K562 (cell line): ENCODE measurements around the gene DDC.

ENCODE experiments used
- BRCA1 ChIP-seq, 2 experiments: fragments of 450-650 bp in 1 of 2; sonication (generic) in 1 of 2; formaldehyde crosslinking in 1 of 2; IDR thresholded peaks; 2 replicates each; pipeline versions ENCODE4 v1.5.0 to v1.6.1; 2017 to 2020; ENCODE audit warnings: mild to moderate bottlenecking in 1 of 2, missing genetic modification reagents in 1 of 2
- CTCF ChIP-seq, 3 experiments: IDR thresholded peaks in 2 of 3; conservative IDR thresholded peaks in 1 of 3; 2 replicates each; pipeline ENCODE4 v1.5.1; 2011 to 2012; ENCODE audit warnings: low read length in 3 of 3, mild to moderate bottlenecking in 3 of 3, control low read depth in 2 of 3, improper control_type of control experiment in 1 of 3, inconsistent platforms in 1 of 3, low read depth in 1 of 3, mixed read lengths in 1 of 3, moderate library complexity in 1 of 3; ENCODE audit not compliant: insufficient read depth in 2 of 3
- DEAF1 ChIP-seq: fragments of 450-650 bp; formaldehyde crosslinking; IDR thresholded peaks from 2 replicates; pipeline ENCODE4 v1.4.0; 2020; ENCODE audit warnings: mild to moderate bottlenecking, moderate library complexity
- EP300 ChIP-seq: IDR thresholded peaks from 2 replicates; pipeline ENCODE4 v1.6.1; 2012; ENCODE audit warnings: low read length, improper control_type of control experiment
- JUN ChIP-seq, 2 experiments: sonication (generic) in 1 of 2; formaldehyde crosslinking in 1 of 2; IDR thresholded peaks; 2 replicates each; pipeline versions ENCODE4 v1.6.1 to v1.8.0; 2012 to 2022; ENCODE audit warnings: borderline replicate concordance in 2 of 2, mild to moderate bottlenecking in 2 of 2, improper control_type of control experiment in 1 of 2, low read depth in 1 of 2, low read length in 1 of 2, missing genetic modification reagents in 1 of 2
- MLX ChIP-seq, 2 experiments: fragments of 450-650 bp in 1 of 2; sonication (generic) in 1 of 2; formaldehyde crosslinking; conservative IDR thresholded peaks; 2 replicates each; pipeline versions ENCODE4 v1.4.0 to v1.8.1; 2020 to 2022; ENCODE audit warnings: mild to moderate bottlenecking in 1 of 2, missing genetic modification reagents in 1 of 2
- NFIC ChIP-seq: fragments of 450-650 bp; IDR thresholded peaks from 2 replicates; pipeline ENCODE4 v1.6.1; 2017; ENCODE audit warnings: mild to moderate bottlenecking, inconsistent platforms
- NRF1 ChIP-seq, 2 experiments: fragments of 450-650 bp; IDR thresholded peaks in 1 of 2; conservative IDR thresholded peaks in 1 of 2; 2 replicates each; pipeline ENCODE4 v1.6.1; 2014; ENCODE audit warnings: mild to moderate bottlenecking in 2 of 2
- POLR2A ChIP-seq: fragments of 450-650 bp; conservative IDR thresholded peaks from 2 replicates; pipeline ENCODE4 v1.6.1; 2016
- POLR2AphosphoS5 ChIP-seq: IDR thresholded peaks from 2 replicates; pipeline ENCODE4 v1.6.1; 2011; ENCODE audit warnings: mild to moderate bottlenecking, low read depth, low read length, moderate library complexity; ENCODE audit not compliant: control insufficient read depth, insufficient read depth
- SIRT6 ChIP-seq: IDR thresholded peaks from one replicate; pipeline ENCODE4 v1.6.1; 2012; ENCODE audit warnings: low read depth, mild to moderate bottlenecking, control low read depth, inconsistent platforms, low read length, moderate library complexity
- TAF1 ChIP-seq: IDR thresholded peaks from 2 replicates; pipeline ENCODE4 v1.6.1; 2011; ENCODE audit warnings: mild to moderate bottlenecking, low read length, moderate library complexity; ENCODE audit not compliant: insufficient read depth, control insufficient read depth, severe bottlenecking; ENCODE audit errors: extremely low read depth
- ZBTB33 ChIP-seq: sonication (generic); formaldehyde crosslinking; IDR thresholded peaks from 2 replicates; pipeline ENCODE4 v1.8.1; 2023; ENCODE audit warnings: mild to moderate bottlenecking, missing genetic modification reagents

- TF ChIP-seq TAF1, result no peak
- no peak for TF ChIP-seq JUN (IDR thresholded peaks at IDR 0.05; ENCODE audit: borderline replicate concordance, low read depth, low read length)
- no peak for TF ChIP-seq JUN (CRISPR knock-in tag; IDR thresholded peaks at IDR 0.05; ENCODE audit: borderline replicate concordance)
- no peak for TF ChIP-seq ZBTB33 (CRISPR knock-in tag)
- TF ChIP-seq DEAF1 (CRISPR knock-in tag), result no peak
- no peak for TF ChIP-seq SIRT6
- no peak for TF ChIP-seq NRF1 (conservative IDR thresholded peaks at IDR 0.05 in 1 of 2, IDR thresholded peaks at IDR 0.05 in 1 of 2)
- TF ChIP-seq BRCA1 (IDR thresholded peaks at IDR 0.05), result no peak
- no peak for TF ChIP-seq BRCA1 (CRISPR knock-in tag; IDR thresholded peaks at IDR 0.05)
- TF ChIP-seq NFIC, result no peak
- TF ChIP-seq CTCF (IDR thresholded peaks at IDR 0.05 in 2 of 3, conservative IDR thresholded peaks at IDR 0.05 in 1 of 3; ENCODE audit: insufficient read depth in 2 of 3, low read depth in 1 of 3, low read length in 3 of 3), result no peak
- TF ChIP-seq POLR2A, result no peak
- no peak for TF ChIP-seq MLX (CRISPR knock-in tag; conservative IDR thresholded peaks at IDR 0.05)
- no peak for TF ChIP-seq POLR2AphosphoS5
- TF ChIP-seq EP300, result no peak
Measured at GRCh38 chr7:50605059-50605458, 39.9 kb upstream of the DDC start.
